Cerebellar nuclear complex (tissue), 1 donor: ENCODE data around the gene ERCC4.
"Not testable (repeated sequence)": the region's sequence is repeated elsewhere in the genome, so short reads cannot be mapped to it uniquely, and the experiment has no call there.

ENCODE experiments used
- DNase-seq, 2 experiments: peaks; one replicate each; lab custom pipeline; 2025; lab: John Stamatoyannopoulos, UW

ERCC4 gene

GRCh38 chr16:13919683-13920509 lies at the start of gene ERCC4:
TSS of gene ERCC4 (plus strand) at chr16:13920154. CDS start at chr16:13920166, 12 bp downstream.
- peak; percentile 93 to 98 for DNase-seq

DNA sequence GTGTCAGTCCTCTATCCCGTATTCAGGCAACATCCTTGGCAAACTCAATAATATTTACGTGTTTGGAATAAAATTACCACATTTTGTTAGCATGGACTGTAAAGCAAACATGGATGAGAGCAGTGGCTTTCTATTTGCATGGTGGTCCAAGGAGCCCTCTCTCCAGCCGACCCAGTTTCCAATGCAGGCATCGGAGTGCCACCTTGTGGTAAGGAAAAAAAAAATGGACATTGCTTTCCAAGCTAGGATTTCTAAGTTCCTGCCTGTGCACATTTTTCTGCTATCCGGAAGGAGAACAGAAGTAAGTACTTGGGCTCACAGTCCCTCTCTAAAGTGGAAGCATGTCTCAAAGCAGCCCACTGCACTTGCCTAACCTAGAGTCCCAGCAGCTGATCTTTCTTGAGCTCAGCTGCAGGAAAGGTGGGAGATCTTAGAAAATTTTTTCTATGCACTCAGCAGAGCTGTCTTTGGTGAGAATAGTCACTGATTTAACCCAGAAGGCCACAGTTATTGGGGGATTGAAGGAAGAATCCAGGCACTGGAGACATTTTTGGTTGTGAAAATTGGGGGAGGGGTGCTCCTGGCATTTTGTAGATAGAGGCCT lies 46.0 kb upstream of the ERCC4 start:
- no peak for DNase-seq

GRCh38 chr16:13875614-13876284 lies 44.2 kb upstream of the ERCC4 start:
- DNase-seq: no peak

DNA sequence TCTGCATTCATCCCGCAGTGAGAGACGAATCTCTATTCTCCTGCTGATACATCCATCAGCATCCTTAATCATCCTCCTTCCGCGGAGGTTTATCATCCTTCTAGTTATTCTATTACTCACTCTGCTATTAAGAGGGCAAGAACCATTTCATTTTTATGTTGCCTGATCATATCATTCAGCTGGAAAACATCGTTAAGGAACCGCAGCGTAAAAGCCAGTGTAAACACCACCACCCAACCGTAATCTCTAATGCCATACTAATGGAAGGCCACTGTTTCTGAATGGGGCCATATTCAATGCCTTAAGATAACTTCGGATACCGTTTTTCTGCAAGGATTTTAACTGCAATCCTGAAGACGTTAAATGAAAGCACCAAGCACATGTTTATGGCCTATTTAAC lies 36.7 kb upstream of the ERCC4 start:
- no peak for DNase-seq

DNA sequence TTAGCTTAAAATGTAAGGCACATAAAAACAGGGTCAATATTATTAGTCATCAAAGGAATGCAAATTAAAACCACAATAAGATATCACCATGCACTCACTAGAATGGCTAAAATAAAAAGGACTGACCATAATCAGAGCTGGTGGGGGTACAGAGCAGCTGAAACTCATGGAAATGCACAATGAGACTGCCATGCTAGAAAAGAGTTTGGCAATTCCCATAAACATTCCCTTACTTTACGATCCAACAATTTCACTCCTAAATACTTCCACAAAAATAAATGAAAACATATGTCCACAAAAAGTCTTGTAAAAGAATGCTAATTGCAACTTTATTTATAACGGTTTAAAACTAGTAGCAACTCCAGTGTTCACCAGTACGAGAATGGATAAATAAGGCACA lies 36.1 kb upstream of the ERCC4 start:
- DNase-seq: no peak

DNA sequence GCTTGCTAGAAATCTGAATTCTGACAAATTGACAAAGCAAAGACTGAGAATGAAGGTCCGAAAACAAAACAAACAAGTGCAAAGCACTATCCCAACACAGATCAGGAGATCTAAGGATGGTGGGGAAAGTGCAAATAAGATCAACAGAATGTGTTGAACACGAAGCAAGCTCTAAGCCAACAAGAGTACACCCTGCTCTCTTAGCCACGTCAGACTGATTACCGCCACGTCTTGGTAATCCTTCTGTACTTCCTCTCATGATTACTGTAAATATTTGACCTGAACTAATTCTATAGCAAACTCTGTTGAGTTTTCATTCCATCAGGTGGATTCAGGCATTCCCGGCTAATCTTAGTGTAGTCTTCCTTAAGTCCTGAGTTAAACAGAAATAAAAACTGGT lies 34.3 kb upstream of the ERCC4 start:
- no peak for DNase-seq

GRCh38 chr16:13886608-13887007 lies 33.3 kb upstream of the ERCC4 start:
- no peak for DNase-seq

- not testable (repeated sequence) for DNase-seq
Observed at GRCh38 chr16:13889323-13889722, 30.6 kb upstream of the ERCC4 start.

DNA sequence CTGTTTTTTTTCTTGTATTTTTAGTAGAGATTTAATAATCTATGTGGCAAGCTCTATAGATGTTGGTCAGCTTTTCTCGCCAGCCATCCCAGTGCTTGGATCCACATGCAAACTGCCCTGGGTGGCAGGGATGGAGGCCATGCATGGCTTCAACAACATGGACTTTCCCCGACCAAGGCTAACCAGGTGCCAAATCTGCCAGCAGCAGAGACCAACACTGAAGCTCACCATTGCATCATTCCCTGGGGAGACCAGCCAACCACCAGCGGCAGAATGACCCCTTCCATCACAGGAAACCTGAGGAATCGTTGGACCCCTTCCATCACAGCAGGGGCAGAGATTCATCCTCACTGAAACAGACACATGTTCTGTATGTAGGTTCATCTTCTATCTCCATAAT lies 27.7 kb upstream of the ERCC4 start:
- no peak for DNase-seq

DNA sequence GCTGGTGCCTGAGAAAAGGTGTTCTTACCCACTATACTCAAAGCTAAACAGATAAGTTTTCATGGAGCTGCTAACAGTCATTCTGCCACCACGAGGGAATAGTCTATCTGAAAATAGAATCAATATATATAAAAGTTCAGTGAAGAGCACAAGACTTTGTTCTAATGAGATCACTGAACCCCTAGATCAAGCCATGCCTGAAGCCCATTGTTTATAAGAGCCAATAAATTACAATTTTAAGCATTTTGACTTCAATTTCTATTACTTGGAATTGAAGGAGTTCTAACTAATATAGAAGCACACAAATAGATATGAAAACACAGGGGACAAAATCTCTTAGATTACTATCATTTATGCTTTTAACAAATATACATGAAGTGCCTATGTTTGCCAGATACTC lies 24.4 kb upstream of the ERCC4 start:
- DNase-seq: no peak

- no peak for DNase-seq
Observed at GRCh38 chr16:13896543-13897182, 23.3 kb upstream of the ERCC4 start.

DNA sequence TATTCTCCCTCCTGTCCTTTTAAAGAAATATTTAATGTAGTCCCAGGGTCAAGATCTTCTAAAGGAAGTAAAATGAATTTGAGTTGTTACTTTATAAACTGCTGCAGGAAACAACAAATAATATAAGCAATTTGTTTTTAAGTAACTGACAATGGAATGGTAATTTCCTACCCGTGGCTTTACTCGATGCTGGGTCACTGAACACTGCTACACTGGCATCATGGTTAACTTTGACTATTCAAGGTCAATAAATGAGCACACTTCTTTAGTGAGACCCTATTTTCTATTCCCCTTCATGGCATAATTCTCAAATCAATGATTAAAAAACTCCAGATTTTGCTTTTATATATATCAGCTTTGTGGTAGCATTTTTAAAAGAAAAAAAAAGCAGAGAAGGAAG lies 22.1 kb upstream of the ERCC4 start:
- no peak for DNase-seq

DNA sequence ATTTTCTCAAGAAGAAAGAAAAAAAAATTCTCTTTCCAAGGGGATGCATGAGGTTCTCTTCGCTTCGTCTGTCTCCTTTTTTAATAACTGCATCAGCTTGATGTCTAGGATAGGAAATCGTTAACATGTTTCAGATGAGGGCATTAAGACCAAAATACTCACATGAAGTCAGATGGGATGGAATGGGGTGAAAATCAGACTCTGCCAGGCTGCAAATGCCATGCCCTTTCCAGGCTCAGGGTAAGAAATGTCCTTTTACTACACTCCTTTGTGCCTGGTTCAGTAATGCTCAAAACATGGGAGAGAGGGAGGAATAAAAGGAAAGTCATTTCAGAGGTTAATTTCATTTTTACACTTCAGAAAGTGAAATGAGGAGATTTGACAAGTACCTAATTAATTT lies 21.7 kb upstream of the ERCC4 start:
- no peak for DNase-seq

- DNase-seq: no peak
Observed at GRCh38 chr16:13902052-13902451, 17.9 kb upstream of the ERCC4 start.

- no peak for DNase-seq
Observed at GRCh38 chr16:13902677-13903076, 17.3 kb upstream of the ERCC4 start.

GRCh38 chr16:13904179-13904691 lies 15.7 kb upstream of the ERCC4 start:
- DNase-seq: no peak

DNA sequence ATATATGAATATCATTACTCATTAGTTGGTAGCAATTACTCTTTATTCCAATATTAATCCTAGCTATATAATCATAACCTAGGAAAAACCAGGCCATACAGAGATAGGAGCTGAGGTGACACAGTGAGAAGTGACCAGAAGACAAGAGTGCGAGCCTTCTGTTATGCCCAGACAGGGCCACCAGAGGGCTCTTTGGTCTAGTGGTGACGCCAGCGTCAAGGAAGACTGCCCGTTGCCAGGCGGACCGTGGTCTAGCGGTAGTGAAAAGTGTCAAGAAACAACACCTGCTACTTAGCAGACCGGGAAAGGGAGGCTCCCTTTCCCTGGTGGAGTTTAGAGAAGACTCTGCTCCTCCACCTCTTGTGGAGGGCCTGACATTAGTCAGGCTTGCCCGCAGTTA lies 15.1 kb upstream of the ERCC4 start:
- DNase-seq: not testable (repeated sequence)

DNA sequence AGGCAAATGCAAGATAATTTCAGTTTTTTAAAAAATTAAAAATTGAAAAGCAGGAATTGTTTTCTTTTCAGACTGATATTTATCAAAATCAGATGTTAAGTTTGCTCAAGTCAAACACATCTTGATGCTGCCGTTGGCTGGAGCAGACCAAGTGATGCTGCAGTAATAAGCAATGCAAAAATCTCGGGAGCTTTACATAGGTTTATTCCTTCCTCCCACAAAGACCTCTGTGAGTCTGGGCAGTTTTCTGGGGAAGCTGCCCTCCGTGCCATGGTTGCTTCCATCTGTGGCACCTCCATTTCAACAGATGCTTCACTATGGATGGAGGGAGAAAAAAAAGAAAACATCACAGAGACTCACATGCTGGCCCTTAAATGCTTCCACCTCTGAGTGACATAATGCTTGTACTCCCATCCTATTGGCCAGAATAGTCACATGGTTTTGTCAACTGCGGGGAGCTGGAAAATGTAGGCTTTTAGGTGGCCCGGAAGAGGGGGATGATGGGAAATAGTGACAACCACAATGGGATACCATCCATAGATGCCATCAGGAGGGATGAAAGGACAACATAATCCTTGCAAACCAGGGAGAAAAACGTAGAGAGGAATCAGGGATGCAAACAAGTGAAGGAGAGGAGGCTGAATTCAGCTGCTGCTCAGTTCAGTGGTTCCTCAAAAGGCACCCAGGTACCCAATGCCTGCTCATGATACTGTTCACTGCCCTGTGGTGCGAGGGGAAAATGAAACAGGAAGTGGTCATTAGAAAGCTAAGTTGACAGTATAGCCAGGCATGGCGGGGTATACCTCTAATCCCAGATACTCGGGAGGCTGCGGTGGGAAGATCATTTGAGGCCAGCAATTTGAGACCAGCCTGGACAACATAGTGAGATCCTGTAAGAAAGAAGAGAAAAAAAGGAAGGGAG lies 13.5 kb upstream of the ERCC4 start:
- no peak for DNase-seq

DNA sequence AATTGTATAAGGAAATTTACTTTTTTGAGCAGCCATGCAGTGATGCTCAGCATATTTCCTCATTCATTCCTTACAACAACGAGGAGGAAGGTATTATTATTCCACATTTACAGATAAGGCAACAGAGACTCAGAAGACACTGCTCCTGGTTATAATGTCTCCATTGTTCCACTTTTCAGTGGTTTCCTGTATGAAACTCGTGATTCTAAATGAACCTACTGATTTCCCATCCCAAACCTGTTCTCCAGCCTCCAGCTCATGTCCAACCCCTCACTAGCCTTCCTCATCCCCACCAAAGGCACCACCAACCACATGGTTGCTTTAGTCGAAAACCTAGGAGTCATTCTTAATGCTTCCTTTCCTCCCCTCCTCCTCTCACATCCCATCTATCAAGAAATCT lies 12.5 kb upstream of the ERCC4 start:
- DNase-seq: no peak

- DNase-seq: no peak
Observed at GRCh38 chr16:13909069-13909468, 10.9 kb upstream of the ERCC4 start.

GRCh38 chr16:13909872-13910303 lies 10.1 kb upstream of the ERCC4 start:
- DNase-seq: no peak
